Stimulated activated naive CD4-positive, alpha-beta T cell (primary cell): ENCODE results near the gene ERI2.
"Not testable (repeated sequence)": the region's sequence is repeated elsewhere in the genome, so short reads cannot be mapped to it uniquely, and the experiment has no call there.

Source experiments
- DNase-seq, 6 experiments: peaks; one replicate each; lab custom pipeline; 2025; lab: John Stamatoyannopoulos, UW

The ERI2 gene

DNA sequence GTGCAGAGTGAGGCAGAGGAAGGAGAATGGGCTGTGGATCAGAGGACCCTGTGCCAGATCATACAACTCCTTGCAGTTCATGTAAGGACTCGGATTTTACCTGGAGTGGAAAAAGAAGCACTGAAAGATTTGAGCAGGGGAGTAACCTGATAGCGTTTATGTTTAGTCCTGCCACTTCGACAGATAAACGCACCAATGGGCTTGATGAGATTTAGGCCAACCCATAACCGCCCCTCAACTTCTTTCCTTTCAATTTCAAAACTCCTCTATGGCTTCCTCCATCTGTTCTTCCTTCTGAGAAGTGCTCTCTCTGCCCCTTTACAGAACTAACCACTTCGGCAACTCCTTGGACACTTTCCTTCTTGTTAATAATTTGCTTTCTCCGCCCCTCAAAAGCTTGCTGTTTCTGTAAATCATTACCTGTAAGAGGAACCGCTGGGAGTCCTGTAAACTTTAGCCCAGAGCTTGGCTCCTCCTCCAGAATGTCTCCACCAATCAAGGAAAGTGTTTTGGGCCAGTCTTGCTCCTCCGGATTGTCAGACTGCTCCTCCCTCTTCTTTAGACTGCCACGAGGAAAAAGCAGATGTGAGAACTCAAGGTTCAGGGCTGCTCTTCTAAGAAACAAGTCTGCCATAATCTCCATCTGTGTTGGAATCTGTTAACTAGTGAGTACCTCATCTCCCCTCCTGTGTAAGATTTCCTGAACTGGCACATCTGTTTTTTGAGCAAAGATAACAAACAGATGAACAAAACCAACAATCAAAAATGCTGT, 42.6 kb downstream of the ERI2 start, which contains the start of gene ACSM3:
TSS of gene ACSM3 (plus strand) at position 554 of the 772 bp plus-strand sequence. CDS start 6,021 bp downstream, outside the sequence.
- DNase-seq, result peak; percentile 35 to 80 (median 68)

GRCh38 chr16:20762404-20763123, 43.7 kb downstream of the ERI2 start:
- no peak for DNase-seq

DNA sequence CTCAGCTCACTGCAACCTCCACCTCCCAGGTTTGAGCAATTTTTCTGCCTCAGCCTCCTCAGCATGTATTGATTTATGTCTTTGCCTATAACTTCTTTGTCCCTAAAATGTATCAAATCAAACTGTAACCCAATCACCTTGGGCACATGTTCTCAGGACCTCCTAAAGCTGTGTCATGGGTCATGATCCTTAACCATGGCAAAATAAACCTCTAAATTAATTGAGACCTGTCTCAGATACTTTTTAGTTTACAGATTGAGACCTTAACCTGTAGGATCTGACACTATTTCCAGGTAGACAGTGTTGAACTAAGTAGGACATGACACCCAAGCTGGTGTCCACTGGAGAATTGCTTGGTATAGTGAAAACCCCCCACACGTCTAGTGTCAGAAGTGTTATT, 45.1 kb downstream of the ERI2 start:
- no peak for DNase-seq

- no peak for DNase-seq
Observed at GRCh38 chr16:20760346-20760745, 45.9 kb downstream of the ERI2 start.

DNA sequence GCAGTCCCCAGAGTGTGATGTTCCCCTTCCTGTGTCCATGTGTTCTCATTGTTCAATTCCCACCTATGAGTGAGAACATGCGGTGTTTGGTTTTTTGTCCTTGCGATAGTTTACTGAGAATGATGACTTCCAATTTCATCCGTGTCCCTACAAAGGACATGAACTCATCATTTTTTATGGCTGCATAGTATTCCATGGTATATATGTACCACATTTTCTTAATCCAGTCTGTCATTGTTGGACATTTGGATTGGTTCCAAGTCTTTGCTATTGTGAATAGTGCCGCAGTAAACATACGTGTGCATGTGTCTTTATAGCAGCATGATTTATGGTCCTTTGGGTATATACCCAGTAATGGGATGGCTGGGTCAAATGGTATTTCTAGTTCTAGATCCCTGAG, 50.5 kb downstream of the ERI2 start:
- DNase-seq, result not testable (repeated sequence)

DNA sequence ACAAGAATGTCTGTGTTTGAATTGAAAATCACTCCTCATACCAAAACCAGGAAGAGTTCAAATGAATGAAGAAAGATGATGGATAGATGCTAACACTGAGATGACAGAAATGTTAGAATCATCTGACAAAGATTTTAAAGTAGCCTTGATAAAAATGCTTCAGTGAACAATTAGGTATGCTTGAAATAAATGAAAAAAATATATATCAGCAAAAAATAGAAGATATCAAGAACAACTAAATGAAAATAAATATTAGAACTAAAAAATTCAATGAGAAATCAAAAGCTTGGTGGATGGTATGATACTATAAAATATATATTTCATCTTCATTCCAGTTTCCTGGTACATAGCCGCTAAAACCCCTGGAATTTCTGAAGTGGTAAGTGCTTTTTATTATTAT, 51.0 kb downstream of the ERI2 start:
- DNase-seq, result no peak

- no peak for DNase-seq
Observed at GRCh38 chr16:20753727-20754126, 52.5 kb downstream of the ERI2 start.

GRCh38 chr16:20750558-20750957, 55.7 kb downstream of the ERI2 start:
- DNase-seq, result no peak

DNA sequence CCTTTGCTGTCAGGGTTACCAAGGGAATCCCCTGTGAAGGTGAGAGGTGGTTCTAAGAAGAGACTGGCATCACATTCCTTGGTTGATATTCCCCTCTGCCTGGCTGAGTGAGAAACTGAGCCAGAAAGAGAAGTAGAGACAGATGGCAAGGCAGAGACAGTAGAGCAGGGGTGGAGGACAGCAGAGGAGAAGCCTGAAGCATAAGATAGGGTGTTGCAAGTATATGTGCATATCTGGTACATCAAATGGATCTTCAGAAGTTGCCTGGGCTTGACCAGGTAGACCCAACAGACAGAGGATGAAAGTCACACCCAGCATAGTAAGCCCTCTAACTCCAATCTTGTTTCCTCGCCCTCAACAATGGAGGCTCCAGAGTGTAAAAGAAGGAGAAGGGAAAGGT, 56.8 kb downstream of the ERI2 start:
- no peak for DNase-seq

GRCh38 chr16:20747030-20747816, 59.0 kb downstream of the ERI2 start:
- DNase-seq, result no peak

DNA sequence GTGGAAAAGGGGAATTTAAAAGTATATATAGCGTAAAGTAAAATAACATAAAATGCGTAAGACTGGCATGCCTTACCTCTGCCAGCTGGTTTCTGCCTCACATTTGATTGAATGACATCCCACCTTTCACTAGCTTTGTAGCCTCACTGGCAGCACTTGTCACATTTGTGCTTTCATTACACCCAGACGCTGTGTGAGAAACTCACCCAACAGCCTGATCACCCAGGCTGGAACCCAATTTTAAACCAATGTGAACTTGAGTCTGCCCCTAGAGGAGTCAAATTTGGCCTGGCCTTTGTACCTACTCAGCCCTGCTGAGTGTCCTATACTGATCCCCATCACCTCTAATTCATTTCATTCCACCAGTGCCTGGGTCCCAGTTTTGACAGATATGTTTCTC, 59.8 kb downstream of the ERI2 start:
- no peak for DNase-seq
